ENCODE measurements around the gene HOXA10. TPM values are rescaled to one million over a fixed set of nuclear protein-coding genes. Genes with fewer than 3 reads are reported as not detected.

HOXA10 gene
- total RNA-seq, 1 experiment from 2014 or later, result not detected

GRCh38 chr7:27183682-27184336, 9.7 kb upstream of the HOXA10 start:
- DNase-seq (ENCODE audit: low spot score), result peak; percentile 29
- ChIA-PET CTCF (interaction anchor here (0.6 kb wide), 1 partner anchor 910 kb away, joined by 3 read pairs; no protein-coding TSS in a partner anchor), POLR2A (ENCODE audit: low non-redundant PET) (no interaction called here)
- H3K36me3 ChIP-seq (ENCODE audit: insufficient read depth, low read length, poor library complexity, severe bottlenecking), result no peaks in the 10 kb centered on the region
- peaks cover 98% of the 10 kb centered on the region for H3K27me3 ChIP-seq (replicated peaks; ENCODE audit: insufficient read depth, low read depth, low read length, poor library complexity)
- intact Hi-C loops (cut with micrococcal nuclease; ENCODE audit: unreplicated experiment), result no loop called here
- no peaks in the 10 kb centered on the region for H3K9me3 ChIP-seq (ENCODE audit: low read depth, low read length, poor library complexity, severe bottlenecking)
- TF ChIP-seq CTCF (conservative IDR thresholded peaks at IDR 0.05; ENCODE audit: low read depth, low read length) (no peak), EZH2 (IDR thresholded peaks at IDR 0.05; ENCODE audit: borderline replicate concordance, low read depth, low read length, poor library complexity, severe bottlenecking) (no peak)
- H3K4me3 ChIP-seq (ENCODE audit: low read depth, low read length, poor library complexity, severe bottlenecking), result peak overlapping the region; percentile 24
- no peak overlapping the region for H3K27ac ChIP-seq (ENCODE audit: low read depth, low read length, poor library complexity, severe bottlenecking)
- BruUV-seq (replicated peaks), result no TSS peak
- H3K4me1 ChIP-seq (ENCODE audit: insufficient read depth, low read length, poor library complexity, severe bottlenecking), result no peaks in the 10 kb centered on the region

- TF ChIP-seq CTCF (conservative IDR thresholded peaks at IDR 0.05; ENCODE audit: low read depth, low read length) (no peak), EZH2 (IDR thresholded peaks at IDR 0.05; ENCODE audit: borderline replicate concordance, low read depth, low read length, poor library complexity, severe bottlenecking) (peak; percentile 36)
- no peaks in the 10 kb centered on the region for H3K36me3 ChIP-seq (ENCODE audit: insufficient read depth, low read length, poor library complexity, severe bottlenecking)
- H3K27ac ChIP-seq (ENCODE audit: low read depth, low read length, poor library complexity, severe bottlenecking), result no peak overlapping the region
- H3K4me1 ChIP-seq (ENCODE audit: insufficient read depth, low read length, poor library complexity, severe bottlenecking), result no peaks in the 10 kb centered on the region
- H3K9me3 ChIP-seq (ENCODE audit: low read depth, low read length, poor library complexity, severe bottlenecking), result no peaks in the 10 kb centered on the region
- intact Hi-C loops (cut with micrococcal nuclease; ENCODE audit: unreplicated experiment), result no loop called here
- H3K27me3 ChIP-seq (replicated peaks; ENCODE audit: insufficient read depth, low read depth, low read length, poor library complexity), result peaks cover 98% of the 10 kb centered on the region
- BruUV-seq (replicated peaks), result no TSS peak
- CTCF ChIA-PET, result no interaction called here
- POLR2A ChIA-PET (ENCODE audit: low non-redundant PET), result no interaction called here
- H3K4me3 ChIP-seq (ENCODE audit: low read depth, low read length, poor library complexity, severe bottlenecking), result no peak overlapping the region
- DNase-seq (ENCODE audit: low spot score), result no peak
Observed at GRCh38 chr7:27182861-27183681, 9.0 kb upstream of the HOXA10 start.

GRCh38 chr7:27182285-27182841, 8.2 kb upstream of the HOXA10 start:
- no peak for DNase-seq (ENCODE audit: low spot score)
- H3K27me3 ChIP-seq (replicated peaks; ENCODE audit: insufficient read depth, low read depth, low read length, poor library complexity), result peaks cover 98% of the 10 kb centered on the region
- no peak overlapping the region for H3K27ac ChIP-seq (ENCODE audit: low read depth, low read length, poor library complexity, severe bottlenecking)
- H3K4me1 ChIP-seq (ENCODE audit: insufficient read depth, low read length, poor library complexity, severe bottlenecking), result no peaks in the 10 kb centered on the region
- ChIA-PET CTCF (no interaction called here), POLR2A (ENCODE audit: low non-redundant PET) (no interaction called here)
- H3K4me3 ChIP-seq (ENCODE audit: low read depth, low read length, poor library complexity, severe bottlenecking), result no peak overlapping the region
- intact Hi-C loops (cut with micrococcal nuclease; ENCODE audit: unreplicated experiment), result no loop called here
- TF ChIP-seq EZH2 (IDR thresholded peaks at IDR 0.05; ENCODE audit: borderline replicate concordance, low read depth, low read length, poor library complexity, severe bottlenecking), result no peak
- no peak for TF ChIP-seq CTCF (conservative IDR thresholded peaks at IDR 0.05; ENCODE audit: low read depth, low read length)
- no peaks in the 10 kb centered on the region for H3K36me3 ChIP-seq (ENCODE audit: insufficient read depth, low read length, poor library complexity, severe bottlenecking)
- no TSS peak for BruUV-seq (replicated peaks)
- no peaks in the 10 kb centered on the region for H3K9me3 ChIP-seq (ENCODE audit: low read depth, low read length, poor library complexity, severe bottlenecking)
